ENCODE data around the gene RNF121. TPM values are rescaled to one million over a fixed set of nuclear protein-coding genes. Genes with fewer than 3 reads are reported as not detected.

RNF121 gene
- total and polyA plus RNA-seq, 2 of the 8 experiments (the other 6 are each of a cell fraction or from before 2014, with no cell fraction given) = 39.7 to 51.6 TPM

- no peak for TF ChIP-seq RAD21 (IDR thresholded peaks at IDR 0.05 in 1 of 2, conservative IDR thresholded peaks at IDR 0.05 in 1 of 2; ENCODE audit: low read depth in 2 of 2, low read length in 2 of 2)
Measured at GRCh38 chr11:71962428-71963038, 33.7 kb downstream of the RNF121 start (continued).

Data from H1 (cell line).